Hematopoietic multipotent progenitor cell treated with erythropoietin and hydrocortisone succinate and interleukin-3 and kit ligand, for 4 days (in vitro differentiated cells): ENCODE data around the gene IFNL2.

Source experiments
- DNase-seq: peaks from one replicate; pipeline ENCODE4 v3.0.0-alpha.2; 2015

The IFNL2 gene

GRCh38 chr19:39318690-39319089 is 50.5 kb downstream of the IFNL2 start:
- DNase-seq: no peak

- no peak for DNase-seq
Observed at GRCh38 chr19:39319098-39319891, 51.1 kb downstream of the IFNL2 start.
